Measurements from ENCODE around the gene XRN2.
"Not testable (repeated sequence)": the region's sequence is repeated elsewhere in the genome, so short reads cannot be mapped to it uniquely, and the experiment has no call there.

The XRN2 gene

GRCh38 chr20:21355981-21356380 lies 52.9 kb downstream of the XRN2 start:
- no peak for DNase-seq

GRCh38 chr20:21356386-21356785 lies 53.3 kb downstream of the XRN2 start:
- no peak for DNase-seq

- DNase-seq, result no peak
Observed at GRCh38 chr20:21357844-21358243, 54.7 kb downstream of the XRN2 start.

- DNase-seq, result no peak
Observed at GRCh38 chr20:21358737-21359136, 55.6 kb downstream of the XRN2 start.

- DNase-seq, result no peak
Observed at GRCh38 chr20:21360705-21361104, 57.6 kb downstream of the XRN2 start.

GRCh38 chr20:21361266-21361665 lies 58.1 kb downstream of the XRN2 start:
- DNase-seq, result no peak

GRCh38 chr20:21364413-21364812 lies 61.3 kb downstream of the XRN2 start:
- DNase-seq, result no peak

GRCh38 chr20:21365771-21366170 lies 62.6 kb downstream of the XRN2 start:
- no peak for DNase-seq

- not testable (repeated sequence) for DNase-seq
Observed at GRCh38 chr20:21366273-21366672, 63.1 kb downstream of the XRN2 start.

- no peak for DNase-seq
Observed at GRCh38 chr20:21368791-21369190, 65.7 kb downstream of the XRN2 start.

- DNase-seq, result no peak
Observed at GRCh38 chr20:21371193-21371592, 68.1 kb downstream of the XRN2 start.

- DNase-seq, result no peak
Observed at GRCh38 chr20:21372016-21372415, 68.9 kb downstream of the XRN2 start.

- no peak for DNase-seq
Observed at GRCh38 chr20:21373436-21373835, 70.3 kb downstream of the XRN2 start.

- no peak for DNase-seq
Observed at GRCh38 chr20:21376626-21377025, 73.5 kb downstream of the XRN2 start.

GRCh38 chr20:21377701-21378100 lies 74.6 kb downstream of the XRN2 start:
- DNase-seq, result no peak

GRCh38 chr20:21378259-21378658 lies 75.1 kb downstream of the XRN2 start:
- DNase-seq, result no peak

GRCh38 chr20:21380711-21381110 lies 77.6 kb downstream of the XRN2 start:
- no peak for DNase-seq

GRCh38 chr20:21381619-21382018 lies 78.5 kb downstream of the XRN2 start:
- DNase-seq, result no peak

- no peak for DNase-seq
Observed at GRCh38 chr20:21384308-21384892, 81.3 kb downstream of the XRN2 start.

GRCh38 chr20:21386111-21386510 lies 83.0 kb downstream of the XRN2 start:
- no peak for DNase-seq

- no peak for DNase-seq
Observed at GRCh38 chr20:21387528-21387927, 84.4 kb downstream of the XRN2 start.

GRCh38 chr20:21388566-21388965 lies 85.4 kb downstream of the XRN2 start:
- no peak for DNase-seq

GRCh38 chr20:21389368-21389767 lies 86.2 kb downstream of the XRN2 start:
- no peak for DNase-seq

- no peak for DNase-seq
Observed at GRCh38 chr20:21390768-21391167, 87.6 kb downstream of the XRN2 start.

- no peak for DNase-seq
Observed at GRCh38 chr20:21391185-21391971, 88.2 kb downstream of the XRN2 start.

Measured in GOT3 (cell line).